ENCODE measurements around the gene MYADML2.
"Not testable (repeated sequence)": the region's sequence is repeated elsewhere in the genome, so short reads cannot be mapped to it uniquely, and the experiment has no call there.

The MYADML2 gene

GRCh38 chr17:81987161-81987770 is 40.2 kb upstream of the MYADML2 start:
- no peak overlapping the region for H3K27ac ChIP-seq (ENCODE audit: low read depth, low read length)
- no peaks in the 10 kb centered on the region for H3K36me3 ChIP-seq (ENCODE audit: insufficient read depth, low read length)

GRCh38 chr17:81986606-81987005 is 39.6 kb upstream of the MYADML2 start:
- Histone ChIP-seq H3K36me3 (ENCODE audit: insufficient read depth, low read length) (no peaks in the 10 kb centered on the region), H3K4me3 (ENCODE audit: low read depth, low read length) (no peak overlapping the region), H3K79me2 (ENCODE audit: control insufficient read depth, insufficient read depth, low read length, unreplicated experiment) (no peaks in the 10 kb centered on the region), H2AFZ (ENCODE audit: low read length, unreplicated experiment) (no peak overlapping the region), H3K27ac (ENCODE audit: low read depth, low read length) (no peak overlapping the region), H3K27me3 (ENCODE audit: insufficient read depth, low read length) (no peaks in the 10 kb centered on the region), H3K4me1 (ENCODE audit: control insufficient read depth, insufficient read depth, low read length, unreplicated experiment) (peaks cover 2% of the 10 kb centered on the region)

More at GRCh38 chr17:81987161-81987770, 40.2 kb upstream of the MYADML2 start:
- H2AFZ ChIP-seq (ENCODE audit: low read length, unreplicated experiment): no peak overlapping the region
- H3K27me3 ChIP-seq (ENCODE audit: insufficient read depth, low read length): no peaks in the 10 kb centered on the region
- no peaks in the 10 kb centered on the region for H3K79me2 ChIP-seq (ENCODE audit: control insufficient read depth, insufficient read depth, low read length, unreplicated experiment)
- peaks cover 8% of the 10 kb centered on the region for H3K4me1 ChIP-seq (ENCODE audit: control insufficient read depth, insufficient read depth, low read length, unreplicated experiment)
- no peak overlapping the region for H3K4me3 ChIP-seq (ENCODE audit: low read depth, low read length)

GRCh38 chr17:81984773-81985410 is 37.9 kb upstream of the MYADML2 start:
- Histone ChIP-seq H3K27me3 (ENCODE audit: insufficient read depth, low read length) (no peaks in the 10 kb centered on the region), H3K4me1 (ENCODE audit: control insufficient read depth, insufficient read depth, low read length, unreplicated experiment) (no peaks in the 10 kb centered on the region), H3K36me3 (ENCODE audit: insufficient read depth, low read length) (no peaks in the 10 kb centered on the region), H3K27ac (ENCODE audit: low read depth, low read length) (no peak overlapping the region), H3K79me2 (ENCODE audit: control insufficient read depth, insufficient read depth, low read length, unreplicated experiment) (no peaks in the 10 kb centered on the region), H3K4me3 (ENCODE audit: low read depth, low read length) (no peak overlapping the region), H2AFZ (ENCODE audit: low read length, unreplicated experiment) (no peak overlapping the region)

GRCh38 chr17:81983639-81984373 is 36.8 kb upstream of the MYADML2 start:
- no peak overlapping the region for H3K4me3 ChIP-seq (ENCODE audit: low read depth, low read length)
- H3K4me1 ChIP-seq (ENCODE audit: control insufficient read depth, insufficient read depth, low read length, unreplicated experiment): no peaks in the 10 kb centered on the region
- H3K27me3 ChIP-seq (ENCODE audit: insufficient read depth, low read length): no peaks in the 10 kb centered on the region
- H3K27ac ChIP-seq (ENCODE audit: low read depth, low read length): no peak overlapping the region
- H3K36me3 ChIP-seq (ENCODE audit: insufficient read depth, low read length): no peaks in the 10 kb centered on the region
- no peak overlapping the region for H2AFZ ChIP-seq (ENCODE audit: low read length, unreplicated experiment)
- H3K79me2 ChIP-seq (ENCODE audit: control insufficient read depth, insufficient read depth, low read length, unreplicated experiment): no peaks in the 10 kb centered on the region

GRCh38 chr17:81983011-81983638 is 36.1 kb upstream of the MYADML2 start:
- no peaks in the 10 kb centered on the region for H3K79me2 ChIP-seq (ENCODE audit: control insufficient read depth, insufficient read depth, low read length, unreplicated experiment)
- no peaks in the 10 kb centered on the region for H3K27me3 ChIP-seq (ENCODE audit: insufficient read depth, low read length)
- H2AFZ ChIP-seq (ENCODE audit: low read length, unreplicated experiment): no peak overlapping the region
- H3K4me1 ChIP-seq (ENCODE audit: control insufficient read depth, insufficient read depth, low read length, unreplicated experiment): peaks cover 2% of the 10 kb centered on the region
- no peak overlapping the region for H3K4me3 ChIP-seq (ENCODE audit: low read depth, low read length)
- H3K27ac ChIP-seq (ENCODE audit: low read depth, low read length): no peak overlapping the region
- no peaks in the 10 kb centered on the region for H3K36me3 ChIP-seq (ENCODE audit: insufficient read depth, low read length)

- not testable (repeated sequence) for H3K27me3 ChIP-seq (ENCODE audit: insufficient read depth, low read length); H3K27ac ChIP-seq (ENCODE audit: low read depth, low read length); H3K36me3 ChIP-seq (ENCODE audit: insufficient read depth, low read length); H3K4me1 ChIP-seq (ENCODE audit: control insufficient read depth, insufficient read depth, low read length, unreplicated experiment); H2AFZ ChIP-seq (ENCODE audit: low read length, unreplicated experiment); H3K79me2 ChIP-seq (ENCODE audit: control insufficient read depth, insufficient read depth, low read length, unreplicated experiment); H3K4me3 ChIP-seq (ENCODE audit: low read depth, low read length)
Measured at GRCh38 chr17:81981511-81981910, 34.5 kb upstream of the MYADML2 start.

GRCh38 chr17:81980707-81981343 is 33.8 kb upstream of the MYADML2 start:
- H3K27me3 ChIP-seq (ENCODE audit: insufficient read depth, low read length): no peaks in the 10 kb centered on the region
- H2AFZ ChIP-seq (ENCODE audit: low read length, unreplicated experiment): no peak overlapping the region
- H3K79me2 ChIP-seq (ENCODE audit: control insufficient read depth, insufficient read depth, low read length, unreplicated experiment): no peaks in the 10 kb centered on the region
- H3K4me3 ChIP-seq (ENCODE audit: low read depth, low read length): no peak overlapping the region
- peaks cover 8% of the 10 kb centered on the region for H3K4me1 ChIP-seq (ENCODE audit: control insufficient read depth, insufficient read depth, low read length, unreplicated experiment)
- H3K27ac ChIP-seq (ENCODE audit: low read depth, low read length): no peak overlapping the region
- no peaks in the 10 kb centered on the region for H3K36me3 ChIP-seq (ENCODE audit: insufficient read depth, low read length)

GRCh38 chr17:81980122-81980521 is 33.1 kb upstream of the MYADML2 start:
- Histone ChIP-seq H3K27me3 (ENCODE audit: insufficient read depth, low read length) (no peaks in the 10 kb centered on the region), H3K4me1 (ENCODE audit: control insufficient read depth, insufficient read depth, low read length, unreplicated experiment) (peaks cover 8% of the 10 kb centered on the region), H3K27ac (ENCODE audit: low read depth, low read length) (no peak overlapping the region), H3K79me2 (ENCODE audit: control insufficient read depth, insufficient read depth, low read length, unreplicated experiment) (no peaks in the 10 kb centered on the region), H3K36me3 (ENCODE audit: insufficient read depth, low read length) (no peaks in the 10 kb centered on the region), H2AFZ (ENCODE audit: low read length, unreplicated experiment) (no peak overlapping the region), H3K4me3 (ENCODE audit: low read depth, low read length) (no peak overlapping the region)

- H3K4me3 ChIP-seq (ENCODE audit: low read depth, low read length): peak overlapping the region; percentile 80
- H2AFZ ChIP-seq (ENCODE audit: low read length, unreplicated experiment): no peak overlapping the region
- peaks cover 8% of the 10 kb centered on the region for H3K4me1 ChIP-seq (ENCODE audit: control insufficient read depth, insufficient read depth, low read length, unreplicated experiment)
- H3K27me3 ChIP-seq (ENCODE audit: insufficient read depth, low read length): no peaks in the 10 kb centered on the region
- no peaks in the 10 kb centered on the region for H3K36me3 ChIP-seq (ENCODE audit: insufficient read depth, low read length)
- H3K79me2 ChIP-seq (ENCODE audit: control insufficient read depth, insufficient read depth, low read length, unreplicated experiment): no peaks in the 10 kb centered on the region
- no peak overlapping the region for H3K27ac ChIP-seq (ENCODE audit: low read depth, low read length)
Measured at GRCh38 chr17:81978524-81979298, 31.7 kb upstream of the MYADML2 start.

All from ACC112 (cell line).